PC-9 (cell line): ENCODE data around the gene NT5DC4. TPM values are rescaled to one million over a fixed set of nuclear protein-coding genes. Genes with fewer than 3 reads are reported as not detected.

Experiments
- BruUV-seq: library from RNA; stranded (reverse); fragments of 400-500 nt; replicated peaks from 2 replicates; lab custom pipeline; 2021; lab: Mats Ljungman, UMichigan
- CTCF ChIA-PET: fragments of 300-600 bp; sonication (Branson Sonifier 250); formaldehyde crosslinking; loops from one replicate; lab custom pipeline; 2022; ENCODE audit warnings: antibody characterized with exemption; lab: Charles Lee
- POLR2A ChIA-PET: fragments of 300-600 bp; sonication (Branson Sonifier 250); formaldehyde crosslinking; loops from one replicate; lab custom pipeline; 2022; ENCODE audit warnings: antibody characterized with exemption; ENCODE audit not compliant: unreplicated experiment; lab: Charles Lee
- DNase-seq, 2 experiments: peaks; one replicate each; pipeline versions ENCODE4 v3.0.0 to v3.0.0-alpha.2; 2015 to 2022; ENCODE audit warnings: mixed read lengths in 1 of 2
- H2AFZ ChIP-seq: fragments of 200-600 bp; sonication (generic); 2 replicates; pipeline ENCODE4 v1.8.1; 2017; ENCODE audit warnings: antibody characterized with exemption
- H3F3A ChIP-seq: fragments of 200-600 bp; sonication (generic); 2 replicates; pipeline ENCODE4 v1.8.1; 2017; ENCODE audit warnings: antibody characterized with exemption, mild to moderate bottlenecking, low read depth; ENCODE audit not compliant: insufficient read depth
- H3K27ac ChIP-seq: fragments of 200-600 bp; sonication (generic); 2 replicates; pipeline ENCODE4 v1.6.1; 2016; ENCODE audit warnings: mixed run types
- H3K27me3 ChIP-seq: fragments of 200-600 bp; sonication (generic); 2 replicates; pipeline ENCODE4 v1.6.1; 2016; ENCODE audit warnings: low read depth, mixed run types; ENCODE audit not compliant: insufficient read depth
- H3K36me3 ChIP-seq: fragments of 200-600 bp; sonication (generic); 2 replicates; pipeline ENCODE4 v1.6.1; 2016; ENCODE audit warnings: low read depth, mixed run types
- H3K4me1 ChIP-seq: fragments of 200-600 bp; sonication (generic); replicated peaks from 2 replicates; pipeline ENCODE4 v1.6.1; 2016; ENCODE audit warnings: mixed run types; ENCODE audit not compliant: insufficient read depth
- H3K4me2 ChIP-seq: fragments of 200-600 bp; sonication (generic); 2 replicates; pipeline ENCODE4 v1.6.1; 2017; ENCODE audit warnings: mixed run types
- H3K4me3 ChIP-seq: fragments of 200-600 bp; sonication (generic); 2 replicates; pipeline ENCODE4 v1.6.1; 2016; ENCODE audit warnings: mixed run types
- H3K79me2 ChIP-seq: fragments of 200-600 bp; sonication (generic); 2 replicates; pipeline ENCODE4 v1.6.1; 2017; ENCODE audit warnings: low read depth, mixed run types
- H3K9me2 ChIP-seq: fragments of 200-600 bp; sonication (generic); 2 replicates; pipeline ENCODE4 v1.8.1; 2017; ENCODE audit warnings: mild to moderate bottlenecking; ENCODE audit not compliant: insufficient read depth
- H3K9me3 ChIP-seq: fragments of 200-600 bp; sonication (generic); 2 replicates; pipeline ENCODE4 v1.8.1; 2016; ENCODE audit warnings: low read depth; ENCODE audit not compliant: insufficient read depth
- H4K20me1 ChIP-seq: fragments of 200-600 bp; sonication (generic); 2 replicates; pipeline ENCODE4 v1.8.1; 2017; ENCODE audit not compliant: insufficient read depth
- EZH2 ChIP-seq: fragments of 200-600 bp; sonication (generic); IDR thresholded peaks from 2 replicates; pipeline ENCODE4 v1.8.0; 2017; ENCODE audit warnings: antibody characterized with exemption, low read depth
- intact Hi-C: fragments of 100-400 bp; cut with micrococcal nuclease; formaldehyde crosslinking; loops from one replicate; pipeline ENCODE4 v1.10.0; 2022; ENCODE audit not compliant: unreplicated experiment
- total RNA-seq: library from RNA; stranded (reverse); gene quantifications from 2 replicates; pipeline ENCODE4 v1.2.3, GENCODE V29; 2021
- TF ChIP-seq, protein P1 (sequence below): fragments of 200-600 bp; sonication (generic); conservative IDR thresholded peaks from 2 replicates; pipeline ENCODE4 v1.6.1; 2017; ENCODE audit warnings: mixed run types, antibody characterized with exemption, mild to moderate bottlenecking, moderate library complexity

The NT5DC4 gene
- total RNA-seq, 1 experiment from 2014 or later: 6.1 TPM

- Histone ChIP-seq H3K27ac (peak overlapping the region; percentile 52), H3K36me3 (0 out of 2 replicates have a peak, but pooled peaks cover 14% of the 10 kb centered on the region), H3K4me2 (peak overlapping the region; percentile 13; the same call in 1 of the 2 replicates), H3K4me1 (peaks cover 20% of the 10 kb centered on the region), H3F3A (peaks cover 30% of the 10 kb centered on the region; the same call in 1 of the 2 replicates), H3K9me3 (no peaks in the 10 kb centered on the region), H3K27me3 (no peaks in the 10 kb centered on the region), H3K79me2 (no peaks in the 10 kb centered on the region), H3K9me2 (no peaks in the 10 kb centered on the region), H3K4me3 (no peak overlapping the region), H4K20me1 (no peaks in the 10 kb centered on the region), H2AFZ (no peak overlapping the region)
- DNase-seq: no peak
- no peak for TF ChIP-seq EZH2
- TF ChIP-seq, protein P1, sequence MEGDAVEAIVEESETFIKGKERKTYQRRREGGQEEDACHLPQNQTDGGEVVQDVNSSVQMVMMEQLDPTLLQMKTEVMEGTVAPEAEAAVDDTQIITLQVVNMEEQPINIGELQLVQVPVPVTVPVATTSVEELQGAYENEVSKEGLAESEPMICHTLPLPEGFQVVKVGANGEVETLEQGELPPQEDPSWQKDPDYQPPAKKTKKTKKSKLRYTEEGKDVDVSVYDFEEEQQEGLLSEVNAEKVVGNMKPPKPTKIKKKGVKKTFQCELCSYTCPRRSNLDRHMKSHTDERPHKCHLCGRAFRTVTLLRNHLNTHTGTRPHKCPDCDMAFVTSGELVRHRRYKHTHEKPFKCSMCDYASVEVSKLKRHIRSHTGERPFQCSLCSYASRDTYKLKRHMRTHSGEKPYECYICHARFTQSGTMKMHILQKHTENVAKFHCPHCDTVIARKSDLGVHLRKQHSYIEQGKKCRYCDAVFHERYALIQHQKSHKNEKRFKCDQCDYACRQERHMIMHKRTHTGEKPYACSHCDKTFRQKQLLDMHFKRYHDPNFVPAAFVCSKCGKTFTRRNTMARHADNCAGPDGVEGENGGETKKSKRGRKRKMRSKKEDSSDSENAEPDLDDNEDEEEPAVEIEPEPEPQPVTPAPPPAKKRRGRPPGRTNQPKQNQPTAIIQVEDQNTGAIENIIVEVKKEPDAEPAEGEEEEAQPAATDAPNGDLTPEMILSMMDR: no peak
- ChIA-PET CTCF (interaction anchor here (0.6 to 0.7 kb wide), 3 partner anchors 13 to 444 kb away, joined by 3 to 7 read pairs (median 3); no protein-coding TSS in a partner anchor), POLR2A (interaction anchor here (0.6 kb wide), 1 partner anchor 27 kb away, joined by 4 read pairs; the partner anchor contains the start of gene CKAP2L)
- BruUV-seq: no TSS peak
- intact Hi-C loops: no loop called here
Measured at GRCh38 chr2:112737542-112738232, 16.9 kb downstream of the NT5DC4 start.

- ChIA-PET CTCF (no interaction called here), POLR2A (no interaction called here)
- no peaks in the 10 kb centered on the region for H3K9me2 ChIP-seq
- no peaks in the 10 kb centered on the region for H3K27me3 ChIP-seq
- H4K20me1 ChIP-seq: no peaks in the 10 kb centered on the region
- peaks cover 30% of the 10 kb centered on the region; the same call in 1 of the 2 replicates for H3F3A ChIP-seq
- no peak overlapping the region for H3K4me3 ChIP-seq
- no peak overlapping the region for H3K27ac ChIP-seq
- H3K4me1 ChIP-seq: peaks cover 20% of the 10 kb centered on the region
- no peak for DNase-seq
- no peaks in the 10 kb centered on the region for H3K9me3 ChIP-seq
- no peak overlapping the region for H2AFZ ChIP-seq
- H3K79me2 ChIP-seq: no peaks in the 10 kb centered on the region
- H3K4me2 ChIP-seq: no peak overlapping the region
- BruUV-seq: no TSS peak
- intact Hi-C loops: loop anchor here (10.0 kb wide), 1 partner anchor 654 kb away; no protein-coding TSS in a partner anchor
- 0 out of 2 replicates have a peak, but pooled peaks cover 24% of the 10 kb centered on the region for H3K36me3 ChIP-seq
- TF ChIP-seq, protein P1: no peak
- TF ChIP-seq EZH2: no peak
Measured at GRCh38 chr2:112740527-112740926, 19.7 kb downstream of the NT5DC4 start.

DNA sequence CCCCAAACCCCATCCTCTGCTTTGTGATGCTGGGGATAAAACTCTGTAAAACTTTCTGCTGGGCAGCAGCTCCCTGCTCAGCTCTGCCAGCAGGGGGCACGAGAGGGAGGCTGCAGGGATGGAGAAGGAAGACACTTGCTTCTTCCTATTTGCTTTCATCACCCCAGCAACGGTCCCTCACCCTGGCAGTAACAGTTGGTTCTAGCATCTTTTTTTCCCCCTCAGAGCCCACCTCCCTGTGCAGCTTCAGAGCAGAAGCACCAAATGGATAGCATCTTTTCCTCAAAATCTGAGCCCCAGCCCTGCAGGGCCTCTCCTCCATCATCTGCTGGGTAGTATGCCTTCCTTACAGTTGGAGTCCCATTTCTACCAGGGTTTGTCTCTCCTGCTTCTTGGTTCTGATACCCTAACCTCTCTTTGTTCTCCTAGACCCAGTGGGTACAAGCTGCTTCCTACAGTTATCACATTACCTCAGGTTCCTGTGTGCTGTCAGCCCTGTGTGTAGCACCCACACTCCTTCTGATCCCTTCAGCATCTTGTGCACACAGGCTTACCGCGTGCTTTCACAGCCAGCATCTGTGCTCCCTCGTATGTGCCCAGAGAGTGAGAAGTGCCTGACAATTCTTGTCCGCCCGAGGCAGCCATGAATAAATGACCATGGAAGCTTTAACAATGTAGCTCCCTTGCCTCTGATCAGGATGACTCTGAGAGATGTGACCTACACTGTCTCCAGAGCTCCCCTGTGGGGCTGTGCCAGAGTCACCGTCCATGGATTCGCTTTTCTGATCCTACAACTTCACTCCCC lies 29.1 kb downstream of the NT5DC4 start:
- Histone ChIP-seq H3K9me3 (no peaks in the 10 kb centered on the region), H2AFZ (no peak overlapping the region), H3K27me3 (no peaks in the 10 kb centered on the region), H3F3A (peaks cover 7% of the 10 kb centered on the region), H3K4me2 (no peak overlapping the region), H3K4me3 (no peak overlapping the region), H3K79me2 (no peaks in the 10 kb centered on the region), H4K20me1 (no peaks in the 10 kb centered on the region), H3K4me1 (no peaks in the 10 kb centered on the region), H3K27ac (no peak overlapping the region), H3K36me3 (0 out of 2 replicates have a peak, but pooled peaks cover 10% of the 10 kb centered on the region), H3K9me2 (no peaks in the 10 kb centered on the region)
- CTCF ChIA-PET: interaction anchor here (0.6 to 4.2 kb wide), 5 partner anchors 13 to 192 kb away, joined by 3 to 50 read pairs (median 6); no protein-coding TSS in a partner anchor
- DNase-seq: peak in 1 of 2 experiments; percentile 70
- BruUV-seq: no TSS peak
- TF ChIP-seq, protein P1: peak; percentile 94
- no peak for TF ChIP-seq EZH2
- intact Hi-C loops: loop anchor here (1.0 to 10.0 kb wide), 4 partner anchors 132 to 645 kb away; no protein-coding TSS in a partner anchor
- POLR2A ChIA-PET: no interaction called here
